Left cardiac atrium (tissue), 4 donors: Measurements from ENCODE around the gene ARMH4. TPM values are rescaled to one million over a fixed set of nuclear protein-coding genes. Genes with fewer than 3 reads are reported as not detected.
A peak's percentile ranks its signal among the peaks of the same experiment; 100 is the strongest.

ENCODE experiments used
- ATAC-seq, 2 donors: fragments of 200-7000 bp; cut with Tn5 transposase; one replicate each; pipeline ENCODE4 v1.9.1; 2020; ENCODE audit warnings: mild to moderate bottlenecking in 2 of 2, moderate library complexity in 2 of 2
- DNase-seq: peaks from one replicate; pipeline ENCODE4 v3.0.0-alpha.2; 2020
- intact Hi-C, 2 donors: fragments of 100-400 bp; cut with DNase I; formaldehyde crosslinking; loops; one replicate each; pipeline versions ENCODE4 v1.14.1 to v1.15.1; 2022 to 2023
- total RNA-seq, 2 donors: library from RNA; stranded (reverse); fragmentation: NEBNext Ultra II Directional; extraction: Animal tissue kit (Norgen Biotek cat#: 25700); gene quantifications; one replicate each; pipeline ENCODE4 v1.2.1, GENCODE V29; 2021
- donor health status: DM: no; HTN: yes; CAD: no.
- donor health status: DM: no; HTN: yes; CAD: no; lungs with severe emphysema.
- donor health status: DM: yes; HTN: yes; CAD: no.
- donor health status: Dilated cardiomyopathy.

Gene ARMH4
- total RNA-seq, 2 donors from 2014 or later = 6.4 to 15.8 TPM

DNA sequence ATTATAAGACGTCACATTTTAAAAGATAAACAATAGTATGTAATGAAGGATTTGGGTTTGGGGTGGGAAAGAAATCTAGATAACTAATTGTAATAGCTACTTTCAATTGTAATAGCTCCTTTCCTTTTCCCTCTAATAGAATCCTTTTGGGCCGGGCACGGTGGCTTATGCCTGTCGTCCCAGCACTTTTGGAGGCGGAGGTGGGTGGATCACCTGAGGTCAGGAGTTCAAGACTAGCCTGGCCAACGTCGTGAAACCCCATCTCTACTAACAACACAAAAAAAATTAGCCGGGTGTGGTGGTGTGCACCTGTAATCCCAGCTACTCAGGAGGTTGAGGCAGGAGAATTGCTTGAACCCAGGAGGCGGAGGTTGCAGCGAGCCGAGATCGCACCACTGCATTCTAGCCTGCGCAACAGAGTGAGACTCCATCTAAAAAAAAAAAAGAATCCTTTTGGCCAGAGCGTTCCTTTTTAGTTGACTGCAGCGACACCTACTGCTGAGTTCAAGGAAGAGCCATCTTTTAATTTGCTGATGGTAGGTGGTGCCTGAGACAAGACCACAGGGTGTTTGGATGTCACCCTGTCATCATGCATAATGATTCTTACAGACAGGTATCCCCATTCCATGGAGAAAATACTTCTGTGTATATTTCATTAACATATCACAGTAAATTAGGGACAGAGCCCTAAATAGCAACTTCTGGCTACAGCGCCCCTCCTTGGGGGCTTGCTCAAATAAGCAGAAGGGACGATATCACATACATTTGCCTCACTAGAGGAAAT lies 79.5 kb downstream of the ARMH4 start:
- peak; percentile 88 for ATAC-seq
- intact Hi-C loops = loop anchor here (2.0 to 10.0 kb wide), 4 partner anchors 200 to 588 kb away; no protein-coding TSS in a partner anchor
- DNase-seq = peak; percentile 24

DNA sequence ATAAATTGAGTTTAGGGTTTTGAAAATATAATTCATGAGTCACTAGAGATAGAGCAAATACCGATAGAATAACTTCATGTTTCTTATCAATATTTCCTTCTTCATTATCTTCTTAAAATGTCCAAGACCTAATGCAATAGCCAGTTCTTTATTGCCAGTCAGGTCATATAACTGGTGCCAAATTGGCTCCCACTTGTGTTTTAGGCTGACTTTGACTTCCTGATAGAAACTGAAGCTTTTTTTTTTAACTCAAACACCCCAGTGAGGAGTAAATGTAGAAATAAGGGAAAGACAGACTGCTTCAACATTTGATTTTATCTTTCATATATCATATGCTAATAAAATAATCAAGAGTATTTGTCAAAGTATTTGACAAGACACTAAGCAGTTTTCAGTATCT lies 80.7 kb downstream of the ARMH4 start:
- DNase-seq (no peak), ATAC-seq (peak in 1 of 2 donors; percentile 54)
- intact Hi-C loops = loop anchor here (5.0 to 10.0 kb wide), 3 partner anchors 199 to 587 kb away; no protein-coding TSS in a partner anchor

DNA sequence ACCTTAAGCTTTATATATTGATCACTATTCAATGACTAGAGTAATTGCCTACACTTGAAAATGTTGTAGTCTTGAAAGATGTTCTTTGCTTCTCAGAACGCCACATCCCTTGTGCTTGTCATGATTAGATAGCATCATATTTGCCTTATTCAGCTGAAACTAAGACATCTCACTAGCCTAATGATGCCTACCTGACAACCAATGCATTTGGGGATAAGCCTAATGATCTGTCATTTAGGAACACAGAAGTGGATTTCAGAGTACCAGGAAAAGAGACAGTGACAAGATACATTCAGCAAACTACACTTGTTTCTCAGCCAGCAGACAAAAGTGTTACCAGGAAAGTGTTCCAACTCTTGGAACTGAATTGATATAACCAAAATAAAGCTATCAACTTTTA lies 83.7 kb downstream of the ARMH4 start:
- intact Hi-C loops = no loop called here

DNA sequence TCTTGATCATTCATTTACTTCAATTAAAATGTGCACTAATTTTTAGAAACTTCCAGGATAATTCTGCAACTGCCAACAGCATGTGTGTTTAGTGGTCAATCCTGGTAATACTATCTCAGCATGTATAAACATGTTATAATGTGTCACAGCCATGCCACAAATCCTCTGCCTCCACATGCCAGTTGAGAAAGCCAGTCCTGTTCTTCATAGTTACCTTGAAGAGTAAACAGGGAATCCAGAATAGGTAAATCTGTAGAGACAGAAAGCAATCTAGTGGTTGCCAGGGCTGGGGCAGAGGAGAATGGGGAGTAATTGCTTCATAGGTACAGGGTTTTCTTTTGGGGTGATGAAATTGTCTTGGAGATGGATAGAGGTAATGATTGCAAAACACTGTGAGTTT lies 85.9 kb downstream of the ARMH4 start:
- intact Hi-C loops = no loop called here
- DNase-seq = no peak
- ATAC-seq = no peak

More for the DNA sequence above, 83.7 kb downstream of the ARMH4 start:
- DNase-seq (no peak), ATAC-seq (no peak)

DNA sequence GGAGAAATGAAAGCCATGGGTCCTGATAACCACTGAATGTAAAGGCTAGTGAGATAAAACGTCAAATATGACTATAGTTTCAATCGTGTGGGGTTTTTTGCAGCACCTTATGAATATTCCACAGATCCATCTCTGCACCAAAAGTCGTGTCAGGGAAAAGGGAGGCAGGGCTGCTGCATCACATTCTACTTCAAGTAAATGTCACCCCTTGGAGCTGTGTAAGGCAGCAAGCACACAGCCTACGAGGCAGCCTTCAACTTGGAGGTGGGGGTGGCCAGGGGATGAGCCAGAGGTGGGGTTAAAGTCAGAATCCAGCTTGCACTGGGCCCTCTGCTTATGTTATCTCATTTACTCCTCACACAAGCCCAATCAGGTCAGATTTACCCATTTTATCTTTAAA lies 90.4 kb downstream of the ARMH4 start:
- intact Hi-C loops = no loop called here
- DNase-seq = no peak

DNA sequence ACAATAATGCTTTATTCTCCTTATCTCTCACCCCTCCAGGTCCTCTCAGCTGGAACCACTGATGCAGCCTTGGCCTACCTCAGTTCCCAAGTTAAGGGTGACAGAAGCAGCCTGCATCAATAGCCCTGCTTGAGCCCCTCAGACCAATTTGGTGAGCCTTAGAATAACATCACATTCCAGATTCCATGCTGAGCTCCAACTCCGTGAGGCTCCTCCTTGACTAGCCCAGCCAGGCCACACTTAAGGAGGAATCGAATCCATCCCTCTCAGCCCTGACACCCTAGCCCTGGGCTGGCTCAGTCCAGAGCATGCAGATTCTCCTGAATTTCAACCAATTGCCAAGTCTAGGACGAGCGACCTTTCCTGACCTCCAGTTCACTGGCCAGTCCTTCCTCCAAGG lies 91.1 kb downstream of the ARMH4 start:
- no peak for ATAC-seq
- intact Hi-C loops = no loop called here
- no peak for DNase-seq

More for the DNA sequence above, 90.4 kb downstream of the ARMH4 start:
- no peak for ATAC-seq

DNA sequence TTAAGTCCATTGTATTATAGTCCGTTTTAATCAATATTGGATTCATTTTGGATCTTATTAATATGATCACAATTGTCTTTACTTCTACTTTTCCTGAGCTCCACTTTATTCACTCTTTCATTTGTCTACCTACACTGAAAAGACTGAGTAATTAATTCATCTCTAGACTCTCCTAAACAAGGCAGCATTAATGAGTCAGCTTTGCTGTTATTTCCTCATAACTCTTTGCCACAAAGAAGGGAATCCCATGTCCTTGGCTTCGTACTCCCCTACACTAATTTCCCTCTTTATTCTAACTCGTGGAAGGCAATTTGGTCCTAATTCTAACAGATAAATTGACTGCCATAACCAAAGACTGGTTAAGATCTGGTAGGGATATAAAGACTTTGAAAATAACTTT lies 91.9 kb downstream of the ARMH4 start:
- no peak for DNase-seq
- no peak for ATAC-seq
- intact Hi-C loops = no loop called here

DNA sequence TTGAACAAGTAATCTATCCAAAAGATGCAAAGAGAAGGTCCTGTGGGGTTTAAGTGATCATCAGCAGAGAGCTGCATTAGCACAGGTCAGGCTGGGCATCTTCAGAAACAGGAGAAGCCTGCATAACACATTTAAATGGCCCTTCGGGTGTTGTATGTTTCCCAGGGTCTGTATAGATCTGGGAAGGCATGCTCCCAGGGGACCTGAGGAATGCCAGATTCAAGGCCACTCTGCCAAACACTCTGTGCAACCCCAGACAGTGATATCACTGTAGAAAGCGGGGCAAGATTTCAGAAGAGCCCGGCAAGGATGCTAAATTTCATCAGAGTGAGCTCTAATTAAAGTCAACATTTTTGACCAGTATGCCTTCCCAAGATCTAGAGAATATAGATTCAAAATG lies 92.9 kb downstream of the ARMH4 start:
- DNase-seq = no peak
- no peak for ATAC-seq
- intact Hi-C loops = no loop called here

DNA sequence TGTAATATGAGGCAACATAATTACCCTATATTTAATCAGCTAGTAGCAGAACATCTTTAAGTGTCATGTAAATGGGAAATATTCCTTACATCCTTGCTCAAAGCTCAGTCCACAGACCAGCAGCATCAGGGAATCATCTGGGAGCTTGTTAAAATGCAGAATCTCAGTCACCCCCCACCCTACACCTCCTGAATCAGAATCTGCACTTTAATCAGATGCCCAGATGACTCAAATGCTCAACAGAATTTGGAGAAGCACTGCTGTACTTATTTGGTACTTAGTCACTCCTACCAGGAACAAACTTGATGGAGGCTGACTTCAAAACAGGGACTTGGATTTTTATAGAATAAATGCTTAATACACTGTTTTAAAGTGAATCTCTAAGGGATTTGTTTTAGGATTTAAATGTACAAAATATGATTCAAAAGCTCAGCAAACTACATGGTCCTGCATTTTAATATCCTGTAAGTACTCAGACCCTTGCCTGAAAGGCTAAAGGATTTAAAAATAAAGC lies 96.5 kb downstream of the ARMH4 start:
- ATAC-seq (no peak), DNase-seq (no peak)
- intact Hi-C loops = no loop called here

DNA sequence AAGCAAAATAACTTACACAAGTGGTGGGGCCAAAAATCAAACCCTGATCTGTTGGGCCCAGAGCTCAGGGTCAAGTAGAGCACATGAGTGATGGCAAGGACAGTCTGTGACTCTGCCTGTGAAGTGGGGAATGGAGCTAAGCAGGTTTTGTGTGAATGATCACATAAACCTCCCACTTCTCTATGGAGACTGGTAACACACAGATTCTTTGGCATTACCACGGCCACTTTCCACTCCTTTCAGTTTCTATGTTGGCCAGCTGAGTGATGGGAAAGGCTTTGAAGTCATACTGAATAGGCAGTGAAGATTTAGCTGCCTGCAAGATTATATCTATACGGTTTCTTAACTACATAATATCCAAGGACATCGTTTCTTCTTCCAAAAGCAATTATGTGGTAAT lies 97.9 kb downstream of the ARMH4 start:
- intact Hi-C loops = no loop called here
- ATAC-seq (no peak), DNase-seq (no peak)

DNA sequence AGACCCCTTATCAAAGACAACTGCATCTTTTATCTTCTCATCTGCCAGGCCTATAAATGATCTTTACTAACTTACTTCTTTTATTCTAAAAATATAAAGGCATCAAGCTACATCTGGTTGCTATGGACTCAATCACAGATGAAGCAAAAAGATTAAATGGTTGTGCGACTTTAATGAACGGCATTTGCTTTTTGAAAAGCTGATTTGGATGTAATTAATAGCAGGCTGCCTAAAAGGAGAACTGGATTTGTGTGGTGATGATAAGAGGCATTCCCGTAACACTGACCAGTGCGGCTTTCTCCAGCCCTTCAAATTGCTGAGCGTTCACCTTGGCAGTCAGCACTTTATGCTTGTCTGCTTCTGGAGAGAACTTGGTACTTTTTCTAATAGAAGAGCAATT lies 103.8 kb downstream of the ARMH4 start:
- ATAC-seq = peak; percentile 73 to 79
- DNase-seq = no peak

DNA sequence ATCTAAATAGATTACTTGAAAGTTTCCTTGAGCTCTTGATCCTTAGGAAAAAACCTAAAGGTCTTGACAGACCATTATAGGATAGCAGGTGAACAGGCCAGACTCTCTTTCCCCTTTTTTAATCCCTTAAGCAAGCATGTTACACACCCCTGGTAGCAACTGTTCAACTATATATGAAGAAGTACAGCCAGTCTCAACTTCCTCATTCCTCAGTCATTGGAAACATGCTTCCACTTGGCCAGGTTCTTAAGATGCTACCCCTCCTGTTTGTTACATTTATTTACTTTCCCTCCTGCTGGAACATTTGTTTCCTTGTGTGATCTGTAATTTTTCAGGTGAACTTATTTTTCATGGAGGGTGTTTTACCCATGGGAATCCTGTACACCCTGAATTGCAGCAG lies 124.1 kb downstream of the ARMH4 start:
- no peak for ATAC-seq
- intact Hi-C loops = no loop called here
- DNase-seq = no peak

More for the DNA sequence above, 103.8 kb downstream of the ARMH4 start:
- intact Hi-C loops = no loop called here

DNA sequence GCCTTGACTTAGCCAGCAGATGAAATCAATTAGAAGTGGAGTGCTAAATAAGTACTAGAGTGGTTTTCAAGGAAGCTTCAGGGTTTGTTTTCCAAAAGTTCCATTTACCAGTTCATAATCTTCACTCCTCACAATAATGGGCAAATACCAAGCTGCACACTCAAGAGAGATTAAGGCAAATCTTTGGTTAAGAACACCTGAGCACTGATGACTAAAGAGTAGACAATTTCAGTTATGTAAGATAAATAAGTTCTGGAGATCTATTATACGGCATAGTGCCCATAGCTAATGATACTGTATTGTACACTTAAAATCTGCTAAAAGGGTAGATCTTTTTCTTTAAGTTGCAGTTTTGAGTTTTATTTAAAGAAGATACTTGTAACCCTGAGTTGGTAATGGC lies 125.0 kb downstream of the ARMH4 start:
- ATAC-seq = no peak
- intact Hi-C loops = no loop called here
- no peak for DNase-seq

DNA sequence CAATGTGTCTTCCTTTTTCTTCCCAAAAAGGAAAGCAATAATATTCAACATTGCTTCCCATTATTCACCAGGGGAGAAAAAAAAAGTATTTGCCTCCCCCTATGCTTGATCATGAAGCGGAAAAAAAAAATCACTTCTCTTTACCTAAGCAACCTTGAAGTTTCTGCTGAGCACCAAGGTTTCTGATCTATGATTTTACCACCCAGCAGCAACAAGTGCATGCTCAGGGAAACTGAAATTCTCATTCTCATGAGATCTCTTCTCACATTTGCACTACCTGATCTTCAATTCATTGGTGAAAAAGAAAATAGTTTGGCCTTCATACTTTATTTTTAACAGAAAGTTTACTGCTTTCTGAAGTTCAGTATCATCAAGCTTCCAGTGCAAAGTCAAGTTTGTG lies 125.8 kb downstream of the ARMH4 start:
- intact Hi-C loops = no loop called here
- ATAC-seq = no peak
- DNase-seq = no peak

DNA sequence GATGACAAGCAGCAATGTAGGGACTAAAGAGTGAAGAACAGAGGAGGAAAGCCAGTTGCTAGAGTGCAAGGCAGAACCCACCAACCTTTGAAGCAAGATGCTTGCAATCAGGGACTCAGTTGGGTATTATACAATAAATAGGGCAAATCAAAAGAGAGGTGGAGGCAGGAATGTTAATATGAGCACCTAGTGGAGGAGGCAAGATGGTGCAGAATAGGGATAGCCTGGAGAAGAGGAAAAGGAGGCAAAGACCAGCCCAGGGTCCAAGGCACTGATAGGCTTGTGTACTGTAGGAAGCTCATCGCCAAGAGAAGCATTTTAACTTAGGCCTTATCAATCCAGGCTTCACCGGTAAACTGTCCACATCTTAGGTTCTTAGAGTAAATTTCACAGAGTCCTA lies 137.2 kb downstream of the ARMH4 start:
- ATAC-seq (no peak), DNase-seq (no peak)
- intact Hi-C loops = no loop called here

DNA sequence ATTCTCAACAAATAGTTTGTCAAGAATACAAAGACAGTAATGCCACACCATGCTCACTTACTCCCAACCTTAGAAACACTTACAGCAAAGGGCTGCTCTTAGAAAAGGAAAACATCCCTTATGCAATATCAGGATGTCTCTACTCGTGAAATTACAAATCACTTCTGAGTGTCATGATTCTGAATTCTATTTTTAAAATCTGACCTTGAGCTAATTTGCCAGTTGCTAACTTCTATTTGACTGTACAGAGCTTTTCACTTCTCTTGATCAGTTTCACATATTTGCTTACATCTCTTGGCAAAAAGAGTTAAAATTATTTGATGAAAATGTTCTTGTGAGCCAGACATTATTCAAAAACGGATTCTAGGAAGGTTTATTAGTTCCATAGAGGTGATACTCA lies 149.4 kb downstream of the ARMH4 start:
- intact Hi-C loops = no loop called here
- ATAC-seq = no peak
- DNase-seq = no peak

DNA sequence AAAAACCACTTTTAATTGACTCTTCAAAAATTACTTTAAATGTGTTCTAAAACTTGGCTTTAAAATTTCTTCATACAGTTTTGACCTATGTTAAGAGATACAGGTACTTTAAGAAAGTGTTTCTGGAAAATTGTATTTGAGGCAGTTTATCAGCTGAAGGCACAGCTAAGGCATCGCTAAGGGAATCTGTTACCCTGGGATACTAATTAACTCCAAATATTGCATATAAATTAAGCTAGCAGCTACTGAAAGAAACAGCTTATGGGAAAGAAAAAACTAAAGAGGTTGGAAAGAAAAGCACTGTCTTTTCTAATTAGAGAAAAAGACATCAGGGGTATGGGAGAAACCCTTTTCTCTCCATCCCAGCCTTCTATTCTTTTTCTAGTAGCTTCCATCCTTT lies 152.0 kb downstream of the ARMH4 start:
- no peak for ATAC-seq
- intact Hi-C loops = no loop called here
- no peak for DNase-seq

DNA sequence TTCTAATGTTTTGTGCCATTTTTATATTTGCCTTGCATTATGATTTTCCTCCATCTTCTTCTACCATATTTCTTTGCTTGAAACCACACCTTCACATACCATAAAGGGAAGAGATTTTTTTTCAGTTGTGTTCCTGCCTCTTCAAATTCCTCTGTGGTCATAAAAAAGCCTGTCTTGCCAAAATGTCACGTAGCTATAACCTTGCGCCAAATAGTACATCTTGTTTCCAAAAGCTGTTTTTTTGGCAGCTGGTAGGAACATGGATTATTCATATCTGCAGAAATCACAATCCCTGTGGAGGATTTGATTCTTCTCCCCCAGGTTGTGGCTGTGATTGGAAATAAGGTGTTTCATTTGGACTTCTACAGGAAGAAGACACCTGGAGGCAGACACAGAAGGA lies 152.5 kb downstream of the ARMH4 start:
- ATAC-seq (no peak), DNase-seq (no peak)
- intact Hi-C loops = no loop called here

DNA sequence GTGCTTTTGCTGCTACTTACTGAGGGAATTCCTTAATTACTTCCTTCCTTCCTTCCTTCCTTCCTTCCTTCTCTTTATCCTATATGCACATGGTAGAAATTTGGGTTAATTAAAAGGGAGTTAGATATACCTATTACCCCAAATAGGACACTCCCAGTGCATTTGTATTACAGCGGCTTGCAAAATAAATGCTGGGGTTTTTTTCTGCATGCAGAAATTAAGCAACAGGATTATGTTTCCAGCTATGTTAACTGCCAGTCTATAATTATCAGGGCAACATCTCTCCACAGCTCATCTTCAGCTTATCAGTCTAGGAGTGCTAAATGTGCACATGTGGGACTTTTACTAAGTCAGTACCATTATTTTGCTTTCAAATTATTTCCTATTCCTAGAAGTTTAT lies 153.2 kb downstream of the ARMH4 start:
- intact Hi-C loops = no loop called here
- DNase-seq (no peak), ATAC-seq (no peak)

DNA sequence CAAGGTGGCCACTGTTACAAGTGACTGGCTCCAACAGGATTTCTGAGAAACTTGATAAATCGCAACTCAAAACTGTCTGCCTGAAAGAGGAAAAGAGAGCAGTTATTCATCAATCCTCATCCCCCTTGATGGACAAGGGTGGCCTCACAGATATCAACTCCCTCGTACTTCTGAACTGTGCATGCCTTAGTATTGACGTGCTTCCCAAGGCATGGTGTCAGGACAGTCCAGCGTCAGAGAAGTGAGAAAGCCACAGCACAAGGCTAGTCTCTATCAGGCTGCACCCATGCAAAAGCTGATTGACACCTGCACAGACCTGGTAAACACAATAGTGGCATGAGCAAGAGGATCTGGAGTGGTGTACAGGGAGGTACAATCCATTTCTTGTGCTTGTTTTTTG lies 160.7 kb downstream of the ARMH4 start:
- intact Hi-C loops = no loop called here
- ATAC-seq (peak; percentile 55 to 56), DNase-seq (no peak)

DNA sequence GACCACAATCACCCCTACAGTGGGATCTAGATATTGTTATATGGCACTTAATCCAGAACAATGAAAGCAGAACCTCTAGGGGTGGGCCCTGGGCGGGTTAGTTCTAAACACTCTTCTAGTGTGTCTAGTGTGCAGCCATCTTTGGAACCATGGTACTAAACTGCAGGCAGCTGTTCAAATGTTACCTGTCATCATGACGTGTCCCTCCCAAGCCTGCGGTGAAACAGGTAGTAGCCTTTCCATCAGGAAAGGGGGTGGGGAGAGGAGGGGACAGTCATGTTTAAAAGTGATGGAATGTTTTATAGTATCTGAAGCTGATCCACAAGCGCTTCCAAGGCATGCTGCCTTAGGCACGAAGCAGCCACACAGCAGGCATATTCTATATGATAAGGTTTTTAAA lies 163.6 kb downstream of the ARMH4 start:
- DNase-seq = no peak

More for the DNA sequence above, 163.6 kb downstream of the ARMH4 start:
- intact Hi-C loops = no loop called here
- no peak for ATAC-seq
